Natural killer cell (primary cell): ENCODE results near the gene CCT6B. TPM values are rescaled to one million over a fixed set of nuclear protein-coding genes. Genes with fewer than 3 reads are reported as not detected.
A peak's percentile ranks its signal among the peaks of the same experiment; 100 is the strongest.

Experiments used
- ATAC-seq, 3 donors: fragments of 150-1000 bp in 2 of 3; fragments of 200-7000 bp in 1 of 3; cut with Tn5 transposase; 1 replicate in 1 of 3; 2 replicates in 2 of 3; pipeline ENCODE4 v1.10.0; 2021; ENCODE audit warnings: mild to moderate bottlenecking in 2 of 3, moderate library complexity in 2 of 3
- DNase-seq, 2 donors: peaks; one replicate each; pipeline versions ENCODE4 v3.0.0 to v3.0.0-alpha.2; 2013 to 2021; ENCODE audit warnings: mixed read lengths in 1 of 2
- H3K27ac ChIP-seq: one replicate; pipeline ENCODE4 v1.5.1; 2013; ENCODE audit warnings: mild to moderate bottlenecking, low read length
- H3K27me3 ChIP-seq: one replicate; pipeline ENCODE4 v1.6.1; 2013; ENCODE audit warnings: low read length; ENCODE audit not compliant: control insufficient read depth, insufficient read depth
- H3K36me3 ChIP-seq: one replicate; pipeline ENCODE4 v1.6.1; 2013; ENCODE audit warnings: low read length; ENCODE audit not compliant: control insufficient read depth, insufficient read depth
- H3K4me1 ChIP-seq: one replicate; pipeline ENCODE4 v1.6.1; 2013; ENCODE audit warnings: low read length; ENCODE audit not compliant: control insufficient read depth, insufficient read depth
- H3K4me3 ChIP-seq: one replicate; pipeline ENCODE4 v1.5.1; 2013; ENCODE audit warnings: low read length
- H3K9me3 ChIP-seq: one replicate; pipeline ENCODE4 v1.6.1; 2013; ENCODE audit warnings: low read length; ENCODE audit not compliant: control insufficient read depth, insufficient read depth
- H3K27ac Mint-ChIP-seq, 2 donors: one replicate each; pipeline ENCODE4 v1.8.0; 2022; ENCODE audit warnings: mild to moderate bottlenecking in 2 of 2, mixed read lengths in 2 of 2, moderate library complexity in 1 of 2
- H3K27me3 Mint-ChIP-seq, 2 donors: one replicate each; pipeline ENCODE4 v1.8.0; 2022; ENCODE audit warnings: low read depth in 2 of 2, mixed read lengths in 2 of 2
- H3K36me3 Mint-ChIP-seq: one replicate; pipeline ENCODE4 v1.8.0; 2022; ENCODE audit warnings: mixed read lengths
- H3K4me1 Mint-ChIP-seq, 2 donors: one replicate each; pipeline ENCODE4 v1.8.0; 2022; ENCODE audit warnings: mixed read lengths in 2 of 2
- H3K4me3 Mint-ChIP-seq: one replicate; pipeline ENCODE4 v1.8.0; 2022; ENCODE audit warnings: mild to moderate bottlenecking, moderate library complexity, mixed read lengths
- H3K9me3 Mint-ChIP-seq, 2 donors: one replicate each; pipeline ENCODE4 v1.8.0; 2022; ENCODE audit warnings: mixed read lengths in 2 of 2
- CTCF ChIP-seq: fragments of 200-600 bp; IDR thresholded peaks from one replicate; pipeline ENCODE4 v1.8.0; 2022; ENCODE audit warnings: antibody characterized with exemption
- WGBS: methylation state at CpG from one replicate; pipeline ENCODE4 v1.1.7; 2013; ENCODE audit warnings: missing lambda C conversion rate; ENCODE audit not compliant: insufficient coverage; 5-methylcytosine and 5-hydroxymethylcytosine counted together
- intact Hi-C: fragments of 100-400 bp; cut with micrococcal nuclease; formaldehyde crosslinking; loops from one replicate; pipeline ENCODE4 v1.14.2; 2022
- total RNA-seq, 4 donors: library from RNA; stranded (reverse); fragments of 120-200 nt in 1 of 4; gene quantifications; one replicate each; pipeline versions ENCODE4 v1.2.3 to v1.2.4, GENCODE V29; 2013 to 2022

The CCT6B gene
- total RNA-seq, 3 donors from 2014 or later (not counting 1 experiment from before 2014, with no cell fraction given), result 4.1 to 4.7 (median 4.3) TPM

GRCh38 chr17:34979650-34980352, 18.5 kb upstream of the CCT6B start:
- Mint-ChIP-seq H3K4me3 (peak overlapping the region; percentile 98), H3K4me1 (peaks cover 38 to 42% of the 10 kb centered on the region in 2 donors), H3K27me3 (no peaks in the 10 kb centered on the region), H3K36me3 (no peaks in the 10 kb centered on the region), H3K9me3 (no peaks in the 10 kb centered on the region), H3K27ac (peak overlapping the region; percentile 93 to 97)
- H3K4me3 ChIP-seq, result peak overlapping the region; percentile 92
- no peak for TF ChIP-seq CTCF
- peak overlapping the region; percentile 99 for H3K27ac ChIP-seq
- no peaks in the 10 kb centered on the region for H3K36me3 ChIP-seq
- DNase-seq (no peak), ATAC-seq (no peak)
- H3K27me3 ChIP-seq, result no peaks in the 10 kb centered on the region
- H3K4me1 ChIP-seq, result peaks cover 10% of the 10 kb centered on the region
- intact Hi-C loops, result loop anchor here (1.0 to 10.0 kb wide), 3 partner anchors 18 to 435 kb away; partner anchors contain the start of genes CCT6B and ZNF830
- no peaks in the 10 kb centered on the region for H3K9me3 ChIP-seq
- 37% methylated on average over 13 of the region's 15 CpGs for WGBS

DNA sequence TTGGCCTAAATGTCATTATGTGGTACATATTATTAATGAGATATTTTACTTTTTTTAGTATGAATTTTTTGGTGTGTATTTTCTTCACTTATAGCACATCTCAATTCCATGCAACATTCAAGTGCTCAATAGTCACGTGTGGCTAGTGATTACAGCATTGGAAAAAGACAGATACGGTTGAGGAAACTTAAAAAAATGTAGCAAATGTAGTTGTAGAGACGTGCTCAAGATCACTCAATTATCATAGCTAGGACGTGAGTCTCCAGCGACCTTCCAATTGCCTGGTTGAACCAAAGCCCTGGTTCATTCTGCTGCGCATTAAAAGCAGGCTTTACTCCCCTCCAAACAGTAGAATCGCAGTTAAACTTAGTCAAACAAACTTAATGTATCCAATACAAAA, 17.9 kb upstream of the CCT6B start:
- WGBS, result 99% methylated on average over 6 of the region's 7 CpGs
- peaks cover 10% of the 10 kb centered on the region for H3K4me1 ChIP-seq
- no peak overlapping the region for H3K27ac ChIP-seq
- intact Hi-C loops, result no loop called here
- Mint-ChIP-seq H3K36me3 (no peaks in the 10 kb centered on the region), H3K4me3 (peak overlapping the region; percentile 98), H3K4me1 (peaks cover 38% of the 10 kb centered on the region in 2 donors), H3K27me3 (no peaks in the 10 kb centered on the region), H3K9me3 (no peaks in the 10 kb centered on the region), H3K27ac (peak overlapping the region in 1 of 2 donors; percentile 93)
- no peaks in the 10 kb centered on the region for H3K27me3 ChIP-seq
- ATAC-seq (no peak), DNase-seq (no peak)
- no peaks in the 10 kb centered on the region for H3K9me3 ChIP-seq
- no peak for TF ChIP-seq CTCF
- H3K4me3 ChIP-seq, result no peak overlapping the region
- no peaks in the 10 kb centered on the region for H3K36me3 ChIP-seq

GRCh38 chr17:34974794-34975785, 13.8 kb upstream of the CCT6B start:
- no peak for TF ChIP-seq CTCF
- intact Hi-C loops, result no loop called here
- ATAC-seq (no peak), DNase-seq (no peak)
- H3K4me3 Mint-ChIP-seq, result no peak overlapping the region
- H3K36me3 ChIP-seq, result no peaks in the 10 kb centered on the region
- H3K27me3 ChIP-seq, result no peaks in the 10 kb centered on the region
- peaks cover 7 to 9% of the 10 kb centered on the region in 2 donors for H3K4me1 Mint-ChIP-seq
- no peak overlapping the region for H3K27ac ChIP-seq
- H3K36me3 Mint-ChIP-seq, result no peaks in the 10 kb centered on the region
- H3K4me3 ChIP-seq, result no peak overlapping the region
- H3K9me3 Mint-ChIP-seq, result no peaks in the 10 kb centered on the region
- 84% methylated on average over 3 of the region's 3 CpGs for WGBS
- no peaks in the 10 kb centered on the region for H3K4me1 ChIP-seq
- H3K9me3 ChIP-seq, result no peaks in the 10 kb centered on the region
- H3K27me3 Mint-ChIP-seq, result no peaks in the 10 kb centered on the region
- no peak overlapping the region for H3K27ac Mint-ChIP-seq
